ENCODE data around the gene TMEM202.
"Not testable (repeated sequence)": the region's sequence is repeated elsewhere in the genome, so short reads cannot be mapped to it uniquely, and the experiment has no call there.

TMEM202 gene

GRCh38 chr15:72402726-72403125 lies 4.6 kb downstream of the TMEM202 start:
- no peak for DNase-seq (ENCODE audit: low read depth in 2 of 2)

GRCh38 chr15:72404356-72404755 lies 6.3 kb downstream of the TMEM202 start:
- DNase-seq (ENCODE audit: low read depth in 2 of 2), result no peak

GRCh38 chr15:72404841-72405240 lies 6.7 kb downstream of the TMEM202 start:
- DNase-seq (ENCODE audit: low read depth in 2 of 2), result no peak

GRCh38 chr15:72406936-72407335 lies 8.8 kb downstream of the TMEM202 start:
- no peak for DNase-seq (ENCODE audit: low read depth in 2 of 2)

GRCh38 chr15:72411111-72411510 lies 13.0 kb downstream of the TMEM202 start:
- no peak for DNase-seq (ENCODE audit: low read depth in 2 of 2)

- DNase-seq (ENCODE audit: low read depth in 2 of 2), result no peak
Observed at GRCh38 chr15:72411544-72411943, 13.4 kb downstream of the TMEM202 start.

GRCh38 chr15:72413337-72413736 lies 15.2 kb downstream of the TMEM202 start:
- not testable (repeated sequence) for DNase-seq (ENCODE audit: low read depth in 2 of 2)

GRCh38 chr15:72415304-72415703 lies 17.2 kb downstream of the TMEM202 start:
- DNase-seq (ENCODE audit: low read depth in 2 of 2), result no peak

DNA sequence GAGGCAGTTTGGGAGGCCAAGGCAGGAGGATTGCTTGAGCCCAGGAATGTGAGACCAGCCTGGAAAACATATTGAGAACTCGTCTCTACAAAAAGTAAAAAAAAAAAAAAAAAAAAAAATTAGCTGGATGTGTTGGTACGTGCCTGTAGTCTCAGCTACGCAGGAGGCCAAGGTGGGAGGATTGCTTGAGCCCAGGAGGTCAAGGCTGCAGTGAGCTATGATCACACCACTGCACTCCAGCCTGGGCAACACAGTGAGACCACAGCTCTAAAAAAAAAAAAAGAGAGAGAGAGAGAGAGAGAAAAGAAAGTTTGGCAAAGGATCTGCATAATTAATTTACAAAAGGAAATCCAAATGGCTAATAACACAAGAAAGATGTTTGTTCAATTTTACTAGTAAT lies 21.7 kb downstream of the TMEM202 start:
- not testable (repeated sequence) for DNase-seq (ENCODE audit: low read depth in 2 of 2)

GRCh38 chr15:72420576-72420975 lies 22.5 kb downstream of the TMEM202 start:
- DNase-seq (ENCODE audit: low read depth in 2 of 2), result no peak

- no peak for DNase-seq (ENCODE audit: low read depth in 2 of 2)
Observed at GRCh38 chr15:72421484-72421883, 23.4 kb downstream of the TMEM202 start.

GRCh38 chr15:72423256-72423655 lies 25.2 kb downstream of the TMEM202 start:
- no peak for DNase-seq (ENCODE audit: low read depth in 2 of 2)

DNA sequence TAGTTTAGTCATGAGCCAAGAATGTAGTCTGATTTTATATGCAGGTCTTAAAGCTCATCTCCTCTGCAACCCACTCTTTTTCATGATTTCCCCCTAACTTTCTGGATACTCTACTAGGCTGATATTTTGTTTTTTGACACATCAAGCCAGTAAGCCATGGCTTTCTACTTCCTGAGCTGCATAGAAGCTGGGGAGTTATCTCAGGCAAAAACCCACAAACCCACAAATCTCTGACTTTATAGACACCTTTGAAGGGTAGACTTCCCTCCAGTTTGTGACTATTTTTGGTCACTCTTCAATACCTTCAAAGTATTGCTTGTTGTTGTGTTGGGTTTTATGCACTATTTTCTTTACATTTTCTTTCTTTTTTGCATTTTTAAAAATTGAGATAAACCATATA lies 28.6 kb downstream of the TMEM202 start:
- DNase-seq (ENCODE audit: low read depth in 2 of 2), result no peak

GRCh38 chr15:72437650-72438316 lies 39.7 kb downstream of the TMEM202 start:
- DNase-seq (ENCODE audit: low read depth in 2 of 2), result no peak

DNA sequence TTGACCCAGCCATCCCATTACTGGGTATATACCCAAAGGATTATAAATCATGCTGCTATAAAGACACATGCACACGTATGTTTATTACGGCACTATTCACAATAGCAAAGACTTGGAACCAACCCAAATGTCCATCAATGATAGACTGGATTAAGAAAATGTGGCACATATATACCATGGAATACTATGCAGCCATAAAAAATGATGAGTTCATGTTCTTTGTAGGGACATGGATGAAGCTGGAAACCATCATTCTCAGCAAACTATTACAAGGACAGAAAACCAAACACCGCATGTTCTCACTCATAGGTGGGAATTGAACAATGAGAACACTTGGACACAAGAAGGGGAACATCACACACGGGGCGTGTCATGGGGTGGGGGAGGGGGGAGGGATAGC lies 44.7 kb downstream of the TMEM202 start:
- not testable (repeated sequence) for DNase-seq (ENCODE audit: low read depth in 2 of 2)

- no peak for DNase-seq (ENCODE audit: low read depth in 2 of 2)
Observed at GRCh38 chr15:72445426-72445825, 47.3 kb downstream of the TMEM202 start.

GRCh38 chr15:72450805-72451204 lies 52.7 kb downstream of the TMEM202 start:
- no peak for DNase-seq (ENCODE audit: low read depth in 2 of 2)

GRCh38 chr15:72451224-72451623 lies 53.1 kb downstream of the TMEM202 start:
- no peak for DNase-seq (ENCODE audit: low read depth in 2 of 2)

GRCh38 chr15:72456684-72457083 lies 58.6 kb downstream of the TMEM202 start:
- DNase-seq (ENCODE audit: low read depth in 2 of 2), result no peak
